HS-27A (cell line): ENCODE measurements around the gene GNL3.
"Not testable (repeated sequence)": the region's sequence is repeated elsewhere in the genome, so short reads cannot be mapped to it uniquely, and the experiment has no call there.

Experiments used
- DNase-seq: peaks from one replicate; pipeline ENCODE4 v3.0.0-alpha.2; 2012; ENCODE audit warnings: low read depth, missing footprints

The GNL3 gene

GRCh38 chr3:52721002-52721729 is 35.3 kb downstream of the GNL3 start:
- no peak for DNase-seq

DNA sequence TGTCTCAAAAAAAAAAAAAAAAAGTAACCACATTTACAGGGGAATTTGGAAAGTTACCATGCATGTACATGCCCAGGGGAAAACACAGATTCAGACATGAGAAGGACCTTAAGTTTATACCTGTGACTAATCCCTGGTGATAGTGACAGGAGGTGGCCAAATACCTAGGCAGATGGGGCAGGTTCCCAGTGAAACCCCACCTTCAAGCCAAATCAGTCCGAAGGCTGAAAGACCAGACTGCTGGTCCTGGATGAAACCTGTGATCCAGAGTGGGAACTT is 35.8 kb downstream of the GNL3 start:
- DNase-seq: no peak

DNA sequence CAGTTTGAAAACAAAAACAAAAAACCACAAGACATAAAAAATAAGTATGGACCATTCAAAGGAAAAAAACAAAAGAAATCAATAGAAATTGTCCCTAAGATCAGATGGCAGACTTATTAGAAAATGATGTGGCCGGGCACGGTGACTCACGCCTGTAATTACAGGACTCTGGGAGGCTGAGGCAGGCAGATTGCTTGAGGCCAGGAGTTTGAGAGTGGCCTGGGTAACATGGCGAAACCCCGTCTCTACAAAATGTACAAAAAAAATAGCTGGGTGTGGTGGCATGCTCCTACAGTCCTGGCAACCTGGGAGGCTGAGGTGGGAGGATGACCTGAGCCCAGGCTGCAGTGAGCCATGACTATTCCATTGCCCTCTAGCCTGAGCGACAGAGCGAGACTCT is 36.7 kb downstream of the GNL3 start:
- DNase-seq: no peak

DNA sequence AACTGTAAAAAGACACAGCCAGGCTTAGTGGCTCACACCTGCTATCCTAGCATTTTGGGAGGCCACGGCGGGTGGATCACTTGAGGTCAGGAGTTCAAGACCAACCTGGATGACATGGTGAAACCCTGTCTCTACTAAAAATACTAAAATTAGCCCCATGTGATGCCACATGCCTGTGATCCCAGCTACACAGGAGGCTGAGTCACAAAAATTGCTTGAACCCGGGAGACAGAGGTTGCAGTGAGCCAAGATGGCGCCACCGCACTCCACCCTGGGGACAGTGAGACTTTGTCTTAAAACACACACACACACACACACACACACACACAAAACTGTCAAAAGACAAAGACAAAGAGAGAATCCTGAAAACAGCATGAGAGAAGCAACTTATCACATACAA is 38.1 kb downstream of the GNL3 start:
- no peak for DNase-seq

- no peak for DNase-seq
These were observed 38.7 kb downstream of the GNL3 start for GRCh38 chr3:52724511-52724910.

DNA sequence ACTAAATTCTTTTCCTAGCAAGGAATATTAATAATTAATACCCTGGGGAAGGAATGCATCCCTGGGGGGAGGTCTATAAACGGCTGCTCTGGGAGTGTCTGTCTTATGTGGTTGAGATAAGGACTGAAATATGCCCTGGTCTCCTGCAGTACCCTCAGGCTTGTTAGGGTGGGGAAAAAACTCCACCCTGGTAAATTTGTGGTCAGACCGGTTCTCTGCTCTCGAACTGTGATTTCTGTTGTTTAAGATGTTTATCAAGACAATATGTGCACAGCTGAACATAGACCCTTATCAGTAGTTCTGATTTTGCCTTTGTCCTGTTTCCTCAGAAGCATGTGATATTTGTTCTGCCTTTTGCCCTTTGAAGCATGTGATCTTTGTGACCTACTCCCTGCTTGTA is 42.9 kb downstream of the GNL3 start:
- not testable (repeated sequence) for DNase-seq

DNA sequence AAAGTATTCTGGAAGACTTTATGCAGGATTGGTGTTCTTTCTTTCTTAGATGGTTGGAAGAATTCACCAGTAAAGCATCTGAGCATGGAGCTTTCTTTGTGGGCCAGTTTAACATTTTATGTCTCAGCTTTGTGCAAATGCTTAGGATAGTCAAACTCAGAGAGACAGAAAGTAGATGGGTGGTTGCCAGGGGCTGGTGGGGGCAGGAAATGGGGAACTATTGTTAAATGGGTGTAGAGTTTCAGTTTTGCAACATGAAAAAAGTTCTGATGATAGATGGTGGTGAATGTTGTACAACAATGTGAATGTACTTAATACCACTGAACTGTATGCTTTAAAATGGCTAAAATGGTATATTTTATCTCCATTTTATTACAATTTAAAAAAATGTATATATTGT is 44.8 kb downstream of the GNL3 start:
- DNase-seq: no peak

DNA sequence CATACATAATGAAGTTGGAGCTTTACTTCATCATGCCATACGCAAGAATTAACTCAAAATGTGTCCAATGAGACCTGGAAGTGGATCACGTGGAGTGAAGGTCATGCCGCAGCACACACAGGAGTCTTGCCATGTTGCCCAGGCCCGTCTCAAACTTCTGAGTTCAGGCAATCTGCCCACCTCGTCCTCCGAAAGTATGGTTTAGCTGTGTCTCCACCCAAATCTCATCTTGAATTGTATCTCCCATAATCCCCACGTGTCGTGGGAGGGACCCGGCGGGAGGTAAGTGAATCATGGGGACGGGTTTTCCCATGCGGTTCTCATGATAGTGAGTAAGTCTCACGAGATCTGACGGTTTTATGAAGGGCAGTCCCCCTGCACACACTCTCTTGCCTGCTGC is 45.8 kb downstream of the GNL3 start:
- DNase-seq: no peak

GRCh38 chr3:52733256-52733891 is 47.5 kb downstream of the GNL3 start:
- no peak for DNase-seq

DNA sequence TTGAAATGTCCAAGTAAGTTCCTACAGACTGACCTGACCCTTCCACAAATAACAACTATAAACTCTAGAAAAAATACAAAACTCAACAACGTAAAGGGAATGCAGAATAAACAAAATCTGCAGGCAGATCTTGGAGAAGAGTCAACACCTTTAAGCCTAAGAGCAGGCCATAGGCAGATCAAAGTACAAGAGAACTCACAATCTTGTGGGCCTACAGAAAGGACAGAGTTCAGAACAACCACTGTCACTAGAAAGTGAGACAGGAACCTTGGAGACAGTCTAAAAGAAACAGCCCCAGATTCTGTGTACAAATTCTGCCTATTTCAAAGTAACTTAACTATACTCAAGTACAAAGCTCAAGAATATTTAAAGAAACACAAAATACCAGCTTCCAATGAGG is 53.9 kb downstream of the GNL3 start:
- no peak for DNase-seq

GRCh38 chr3:52742418-52743041 is 56.7 kb downstream of the GNL3 start:
- peak; percentile 15 for DNase-seq

DNA sequence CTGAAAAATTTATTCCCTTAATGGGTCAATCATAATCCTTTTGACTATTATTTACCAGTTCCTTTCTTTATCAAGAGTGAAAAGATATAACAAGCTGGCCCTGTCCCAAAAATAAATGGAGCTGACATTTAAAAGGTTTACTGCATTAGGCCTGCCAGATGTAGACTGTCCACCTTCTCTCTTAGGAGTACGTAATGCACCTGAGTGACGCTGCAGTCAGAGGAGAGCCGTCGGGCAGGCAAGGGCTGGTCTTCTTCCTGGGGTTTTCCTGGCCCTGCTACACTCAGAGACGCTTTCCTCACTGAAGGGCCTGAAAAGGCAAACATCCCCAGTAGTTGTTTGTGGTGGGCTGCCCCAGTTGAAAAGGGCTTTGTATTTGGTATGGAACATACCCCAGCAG is 57.3 kb downstream of the GNL3 start:
- DNase-seq: no peak

GRCh38 chr3:52743721-52744120 is 57.9 kb downstream of the GNL3 start:
- no peak for DNase-seq
